ENCODE measurements around the gene C4orf51. TPM values are rescaled to one million over a fixed set of nuclear protein-coding genes. Genes with fewer than 3 reads are reported as not detected.

Gene C4orf51
- total and polyA plus RNA-seq, 2 of the 4 experiments (the other 2 are of a cell fraction): not detected

DNA sequence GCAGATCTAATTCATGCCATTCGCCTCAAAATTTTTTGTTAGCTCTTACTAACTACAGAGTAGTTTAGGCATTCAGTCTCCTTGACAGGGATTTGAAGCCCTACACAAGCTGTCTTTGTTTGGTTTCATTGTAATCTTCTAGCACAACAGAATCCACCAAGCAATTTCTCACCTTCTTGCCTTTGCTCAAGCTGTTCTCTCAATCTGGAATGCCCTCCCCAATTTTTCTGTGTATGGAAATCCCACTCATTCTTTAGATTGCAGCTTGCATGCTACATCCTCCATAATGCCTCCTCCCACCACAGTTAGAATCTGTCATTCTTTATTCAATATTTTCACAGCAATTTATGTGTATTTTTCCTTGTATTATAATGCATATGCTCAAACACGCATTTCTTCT, 63.7 kb downstream of the C4orf51 start:
- no peak overlapping the region for H2AK9ac ChIP-seq (replicated peaks; ENCODE audit: low read depth, low read length, poor library complexity)
- no peak overlapping the region for H3K56ac ChIP-seq (ENCODE audit: extremely low read depth, insufficient read depth, low read length)
- no peak overlapping the region for H2BK15ac ChIP-seq (ENCODE audit: low read depth, low read length)
- H3K23ac ChIP-seq (ENCODE audit: low read depth, low read length): no peak overlapping the region
- peaks cover 6% of the 10 kb centered on the region for H3K4me1 ChIP-seq (ENCODE audit: control insufficient read depth, insufficient read depth, low read length)
- ChIA-PET POLR2A (ENCODE audit: unreplicated experiment) (no interaction called here), CTCF (interaction anchor here (0.7 kb wide), 1 partner anchor 9 kb away, joined by 3 read pairs; no protein-coding TSS in a partner anchor)
- H3K9ac ChIP-seq (ENCODE audit: low read depth, low read length): no peak overlapping the region
- BruUV-seq (replicated peaks): no TSS peak
- H2BK5ac ChIP-seq (ENCODE audit: low read depth, low read length, poor library complexity, severe bottlenecking): no peak overlapping the region
- no peaks in the 10 kb centered on the region for H3K27me3 ChIP-seq (ENCODE audit: control insufficient read depth, insufficient read depth, low read length)
- H4K20me1 ChIP-seq (ENCODE audit: insufficient read depth, low read length): no peaks in the 10 kb centered on the region
- in situ Hi-C loops (cut with MboI; ENCODE audit: low sequenced_read_pairs): no loop called here
- no peak overlapping the region for H2AFZ ChIP-seq (replicated peaks; ENCODE audit: low read length, poor library complexity)
- H3K4me2 ChIP-seq (ENCODE audit: low read depth, low read length): no peak overlapping the region
- intact Hi-C loops (cut with micrococcal nuclease): no loop called here
- no peak overlapping the region for H3K18ac ChIP-seq (ENCODE audit: low read depth, low read length)
- H2BK120ac ChIP-seq (ENCODE audit: low read depth, low read length): no peak overlapping the region
- DNase-seq (no peak), ATAC-seq (ENCODE audit: low read depth) (no peak)
- no peaks in the 10 kb centered on the region for H3K9me3 ChIP-seq (ENCODE audit: control insufficient read depth, insufficient read depth, low read length)
- H3K36me3 ChIP-seq (ENCODE audit: control insufficient read depth, insufficient read depth, low read length): no peaks in the 10 kb centered on the region
- H4K5ac ChIP-seq (ENCODE audit: low read depth, low read length): no peak overlapping the region
- no peak overlapping the region for H3K14ac ChIP-seq (replicated peaks; ENCODE audit: low read depth, low read length)
- H3K79me1 ChIP-seq (ENCODE audit: low read depth in 1 of 2, low read length in 2 of 2): no peaks in the 10 kb centered on the region
- H4K8ac ChIP-seq (ENCODE audit: low read depth in 2 of 2, low read length in 2 of 2): no peak overlapping the region
- H2AK5ac ChIP-seq (ENCODE audit: low read depth, low read length): no peak overlapping the region
- TF ChIP-seq BHLHE40 (IDR thresholded peaks at IDR 0.05; ENCODE audit: low read depth, low read length): no peak
- no peak for TF ChIP-seq MAFK (IDR thresholded peaks at IDR 0.05; ENCODE audit: low read depth, low read length)
- TF ChIP-seq MXI1 (IDR thresholded peaks at IDR 0.05; ENCODE audit: borderline replicate concordance, low read depth, low read length): no peak
- TF ChIP-seq POLR2A (IDR thresholded peaks at IDR 0.05; ENCODE audit: low read depth, low read length): no peak
- TF ChIP-seq MAZ (IDR thresholded peaks at IDR 0.05; ENCODE audit: borderline replicate concordance, low read depth, low read length): no peak
- TF ChIP-seq RCOR1 (IDR thresholded peaks at IDR 0.05; ENCODE audit: insufficient replicate concordance, low read length): no peak
- no peak for TF ChIP-seq RAD21 (IDR thresholded peaks at IDR 0.05; ENCODE audit: low read length)
- TF ChIP-seq, protein P1, sequence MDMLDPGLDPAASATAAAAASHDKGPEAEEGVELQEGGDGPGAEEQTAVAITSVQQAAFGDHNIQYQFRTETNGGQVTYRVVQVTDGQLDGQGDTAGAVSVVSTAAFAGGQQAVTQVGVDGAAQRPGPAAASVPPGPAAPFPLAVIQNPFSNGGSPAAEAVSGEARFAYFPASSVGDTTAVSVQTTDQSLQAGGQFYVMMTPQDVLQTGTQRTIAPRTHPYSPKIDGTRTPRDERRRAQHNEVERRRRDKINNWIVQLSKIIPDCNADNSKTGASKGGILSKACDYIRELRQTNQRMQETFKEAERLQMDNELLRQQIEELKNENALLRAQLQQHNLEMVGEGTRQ (IDR thresholded peaks at IDR 0.05; ENCODE audit: low read depth, low read length): no peak
- TF ChIP-seq CEBPB (IDR thresholded peaks at IDR 0.05; ENCODE audit: low read depth, low read length): no peak
- no peak for TF ChIP-seq NFE2L2 (IDR thresholded peaks at IDR 0.05; ENCODE audit: low read depth, low read length)
- TF ChIP-seq FOS (IDR thresholded peaks at IDR 0.05; ENCODE audit: low read depth, low read length): no peak
- no peak for TF ChIP-seq SMC3 (IDR thresholded peaks at IDR 0.05; ENCODE audit: low read depth, low read length)
- TF ChIP-seq RFX5 (IDR thresholded peaks at IDR 0.05; ENCODE audit: low read depth, low read length): no peak
- TF ChIP-seq, protein P2, sequence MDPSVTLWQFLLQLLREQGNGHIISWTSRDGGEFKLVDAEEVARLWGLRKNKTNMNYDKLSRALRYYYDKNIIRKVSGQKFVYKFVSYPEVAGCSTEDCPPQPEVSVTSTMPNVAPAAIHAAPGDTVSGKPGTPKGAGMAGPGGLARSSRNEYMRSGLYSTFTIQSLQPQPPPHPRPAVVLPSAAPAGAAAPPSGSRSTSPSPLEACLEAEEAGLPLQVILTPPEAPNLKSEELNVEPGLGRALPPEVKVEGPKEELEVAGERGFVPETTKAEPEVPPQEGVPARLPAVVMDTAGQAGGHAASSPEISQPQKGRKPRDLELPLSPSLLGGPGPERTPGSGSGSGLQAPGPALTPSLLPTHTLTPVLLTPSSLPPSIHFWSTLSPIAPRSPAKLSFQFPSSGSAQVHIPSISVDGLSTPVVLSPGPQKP (IDR thresholded peaks at IDR 0.05; ENCODE audit: borderline replicate concordance, low read depth, low read length): no peak
- no peak for TF ChIP-seq CHD1 (IDR thresholded peaks at IDR 0.05; ENCODE audit: low read depth, low read length)
- TF ChIP-seq, protein P3, sequence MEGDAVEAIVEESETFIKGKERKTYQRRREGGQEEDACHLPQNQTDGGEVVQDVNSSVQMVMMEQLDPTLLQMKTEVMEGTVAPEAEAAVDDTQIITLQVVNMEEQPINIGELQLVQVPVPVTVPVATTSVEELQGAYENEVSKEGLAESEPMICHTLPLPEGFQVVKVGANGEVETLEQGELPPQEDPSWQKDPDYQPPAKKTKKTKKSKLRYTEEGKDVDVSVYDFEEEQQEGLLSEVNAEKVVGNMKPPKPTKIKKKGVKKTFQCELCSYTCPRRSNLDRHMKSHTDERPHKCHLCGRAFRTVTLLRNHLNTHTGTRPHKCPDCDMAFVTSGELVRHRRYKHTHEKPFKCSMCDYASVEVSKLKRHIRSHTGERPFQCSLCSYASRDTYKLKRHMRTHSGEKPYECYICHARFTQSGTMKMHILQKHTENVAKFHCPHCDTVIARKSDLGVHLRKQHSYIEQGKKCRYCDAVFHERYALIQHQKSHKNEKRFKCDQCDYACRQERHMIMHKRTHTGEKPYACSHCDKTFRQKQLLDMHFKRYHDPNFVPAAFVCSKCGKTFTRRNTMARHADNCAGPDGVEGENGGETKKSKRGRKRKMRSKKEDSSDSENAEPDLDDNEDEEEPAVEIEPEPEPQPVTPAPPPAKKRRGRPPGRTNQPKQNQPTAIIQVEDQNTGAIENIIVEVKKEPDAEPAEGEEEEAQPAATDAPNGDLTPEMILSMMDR (conservative IDR thresholded peaks at IDR 0.05; ENCODE audit: low read depth, low read length): no peak
- H4K91ac ChIP-seq (ENCODE audit: insufficient read depth, low read depth, low read length): no peak overlapping the region
- peaks cover 3% of the 10 kb centered on the region; the same call in 1 of the 2 replicates for H3K9me1 ChIP-seq (ENCODE audit: insufficient read depth, low read length)
- H3K4me3 ChIP-seq (ENCODE audit: insufficient read depth, low read depth, low read length): no peak overlapping the region
- dilution Hi-C loops (cut with HindIII; ENCODE audit: low sequenced_read_pairs, unreplicated experiment): no loop called here
- H3K27ac ChIP-seq (ENCODE audit: insufficient read depth, low read length): no peak overlapping the region
- H3K4ac ChIP-seq (ENCODE audit: low read depth, low read length): no peak overlapping the region
- WGBS, 2 experiments (ENCODE audit: extremely low coverage in 2 of 2, insufficient read length in 1 of 2): no CpG with 5 or more reads among the region's 2 CpGs
- no peak overlapping the region for H2BK20ac ChIP-seq (ENCODE audit: low read depth, low read length)
